Naive thymus-derived CD4-positive, alpha-beta T cell (primary cell): Measurements from ENCODE around the gene PALLD. TPM values are rescaled to one million over a fixed set of nuclear protein-coding genes. Genes with fewer than 3 reads are reported as not detected.
A peak's percentile ranks its signal among the peaks of the same experiment; 100 is the strongest.
"Not testable (repeated sequence)": the region's sequence is repeated elsewhere in the genome, so short reads cannot be mapped to it uniquely, and the experiment has no call there.

Experiments
- ATAC-seq: fragments of 150-1000 bp; cut with Tn5 transposase; 2 replicates; pipeline ENCODE4 v1.10.0; 2021; ENCODE audit warnings: mild to moderate bottlenecking, moderate library complexity
- CTCF ChIA-PET: fragments of 350-600 bp; sonication (Branson Sonifier 250); formaldehyde crosslinking; loops from one replicate; lab custom pipeline; 2021; ENCODE audit warnings: antibody characterized with exemption; lab: Charles Lee
- POLR2A ChIA-PET: fragments of 350-600 bp; sonication (Branson Sonifier 250); formaldehyde crosslinking; loops from one replicate; lab custom pipeline; 2021; ENCODE audit warnings: antibody characterized with exemption, inconsistent platforms; lab: Charles Lee
- DNase-seq, 9 donors: peaks; one replicate each; pipeline versions ENCODE4 v3.0.0 to v3.0.0-alpha.2; 2020 to 2022; ENCODE audit warnings: mixed read lengths in 1 of 9
- H3K27ac ChIP-seq: one replicate; pipeline ENCODE4 v1.7.0; 2013; ENCODE audit warnings: mild to moderate bottlenecking, low read depth, low read length, moderate library complexity
- H3K27me3 ChIP-seq, 2 donors: one replicate each; pipeline ENCODE4 v1.7.0; 2013; ENCODE audit warnings: low read length in 2 of 2, mild to moderate bottlenecking in 2 of 2, moderate library complexity in 2 of 2; ENCODE audit not compliant: control insufficient read depth in 2 of 2, insufficient read depth in 2 of 2
- H3K36me3 ChIP-seq, 3 experiments: 1 replicate in 2 of 3; 2 replicates in 1 of 3; pipeline ENCODE4 v1.7.0; 2013; ENCODE audit warnings: low read length in 3 of 3, mild to moderate bottlenecking in 3 of 3, moderate library complexity in 1 of 3; ENCODE audit not compliant: insufficient read depth in 3 of 3, control insufficient read depth in 2 of 3
- H3K4me1 ChIP-seq, 2 donors: one replicate each; pipeline ENCODE4 v1.7.0; 2013; ENCODE audit warnings: low read length in 2 of 2, mild to moderate bottlenecking in 2 of 2, moderate library complexity in 1 of 2; ENCODE audit not compliant: control insufficient read depth in 2 of 2, insufficient read depth in 2 of 2
- H3K4me3 ChIP-seq: 2 replicates; pipeline ENCODE4 v1.7.0; 2013; ENCODE audit warnings: mild to moderate bottlenecking, low read length
- H3K9me3 ChIP-seq, 3 experiments: 1 replicate in 2 of 3; 2 replicates in 1 of 3; pipeline ENCODE4 v1.7.0; 2013; ENCODE audit warnings: low read length in 3 of 3; ENCODE audit not compliant: control insufficient read depth in 2 of 3
- H3K27ac Mint-ChIP-seq, 9 donors: one replicate each; pipeline ENCODE4 v1.8.0; 2020 to 2022; ENCODE audit warnings: mixed read lengths in 9 of 9, mild to moderate bottlenecking in 8 of 9, moderate library complexity in 5 of 9, inconsistent platforms in 2 of 9
- H3K27me3 Mint-ChIP-seq, 5 donors: one replicate each; pipeline ENCODE4 v1.8.0; 2021 to 2022; ENCODE audit warnings: mixed read lengths in 5 of 5, mild to moderate bottlenecking in 1 of 5
- H3K36me3 Mint-ChIP-seq, 5 donors: one replicate each; pipeline ENCODE4 v1.8.0; 2020 to 2022; ENCODE audit warnings: mixed read lengths in 5 of 5, mild to moderate bottlenecking in 3 of 5, inconsistent platforms in 1 of 5
- H3K4me1 Mint-ChIP-seq, 7 donors: one replicate each; pipeline ENCODE4 v1.8.0; 2020 to 2022; ENCODE audit warnings: mixed read lengths in 7 of 7, mild to moderate bottlenecking in 3 of 7, inconsistent platforms in 1 of 7
- H3K4me3 Mint-ChIP-seq, 10 donors: one replicate each; pipeline ENCODE4 v1.8.0; 2020 to 2022; ENCODE audit warnings: mild to moderate bottlenecking in 10 of 10, mixed read lengths in 10 of 10, moderate library complexity in 6 of 10, inconsistent platforms in 2 of 10
- H3K9me3 Mint-ChIP-seq, 11 donors: one replicate each; pipeline ENCODE4 v1.8.0; 2020 to 2022; ENCODE audit warnings: mixed read lengths in 11 of 11, mild to moderate bottlenecking in 4 of 11, inconsistent platforms in 1 of 11, moderate library complexity in 1 of 11
- intact Hi-C, 2 donors: fragments of 100-400 bp; cut with micrococcal nuclease; formaldehyde crosslinking; loops; one replicate each; pipeline ENCODE4 v1.15.1; 2023
- polyA plus RNA-seq, 2 donors: library from polyadenylated mRNA; unstranded; fragments of 300-500 nt; fragmentation: Illumina TruSeq; gene quantifications; one replicate each; pipeline ENCODE4 v1.2.3, GENCODE V29; 2021
- total RNA-seq, 6 experiments: library from RNA in 5 of 6; stranded (reverse) in 5 of 6; gene quantifications; 1 replicate in 5 of 6; 2 replicates in 1 of 6; pipeline ENCODE4 v1.2.3 and lab custom pipeline; 2021 to 2026

The PALLD gene
- total and polyA plus RNA-seq, 7 experiments from 2014 or later, result 0.51 to 11.9 (median 0.76) TPM

DNA sequence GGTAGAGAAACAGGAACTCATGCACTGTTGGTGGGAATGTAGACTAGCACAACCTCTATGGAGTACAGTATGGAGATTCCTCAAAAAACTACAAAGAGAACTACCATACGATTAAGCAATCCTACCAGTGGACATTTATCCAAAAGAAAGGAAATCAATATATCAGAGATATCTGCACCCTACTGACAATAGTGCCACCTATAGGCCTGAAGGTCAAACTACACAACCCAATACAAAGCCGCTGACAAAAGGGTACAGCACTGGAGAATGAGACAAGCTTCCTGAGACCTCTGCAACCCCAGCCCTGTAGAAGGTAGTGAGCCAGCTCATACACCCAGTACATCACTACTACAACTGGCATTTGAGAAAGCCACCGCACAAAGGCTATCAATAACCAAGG is 446.1 kb downstream of the PALLD start:
- peaks cover 0 to 2% (median 0%) of the 10 kb centered on the region in 5 donors for H3K27me3 Mint-ChIP-seq

DNA sequence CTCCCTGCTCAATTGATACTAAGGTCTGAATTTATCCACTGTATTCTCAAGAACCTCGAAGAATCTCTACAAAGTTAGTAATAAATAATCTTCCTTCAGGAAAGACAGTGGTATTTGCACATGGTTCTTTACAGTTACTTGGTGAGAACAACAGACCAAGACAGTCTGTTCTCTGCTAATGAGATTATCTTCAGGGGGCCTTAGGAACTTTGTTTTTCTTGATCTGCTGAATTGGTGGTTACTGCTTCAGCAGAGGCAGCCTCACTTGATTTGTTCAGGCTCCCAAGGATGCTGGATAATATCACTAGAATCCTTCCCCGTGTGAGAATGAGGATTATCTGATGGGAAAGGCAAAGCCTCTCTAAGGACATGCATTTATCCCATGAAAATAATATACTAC is 448.4 kb downstream of the PALLD start:
- Histone ChIP-seq H3K4me1 (no peaks in the 10 kb centered on the region), H3K27me3 (no peaks in the 10 kb centered on the region), H3K9me3 (no peaks in the 10 kb centered on the region), H3K36me3 (no peaks in the 10 kb centered on the region), H3K27ac (no peak overlapping the region), H3K4me3 (no peak overlapping the region)
- Mint-ChIP-seq H3K4me1 (peaks cover 0 to 1% (median 0%) of the 10 kb centered on the region in 7 donors), H3K9me3 (peaks cover 6 to 34% (median 10%) of the 10 kb centered on the region in 11 donors), H3K27me3 (peaks cover 0 to 2% (median 0%) of the 10 kb centered on the region in 5 donors), H3K27ac (no peak overlapping the region), H3K36me3 (peaks cover 0 to 11% (median 5%) of the 10 kb centered on the region in 5 donors), H3K4me3 (no peak overlapping the region)
- ATAC-seq, result no peak
- POLR2A ChIA-PET, result no interaction called here
- CTCF ChIA-PET, result interaction anchor here (1.1 kb wide), 1 partner anchor 22 kb away, joined by 3 read pairs; no protein-coding TSS in a partner anchor
- intact Hi-C loops, result no loop called here
- DNase-seq, result no peak

More for the DNA sequence above, 446.1 kb downstream of the PALLD start:
- no peak overlapping the region for H3K27ac ChIP-seq
- H3K4me1 Mint-ChIP-seq, result peaks cover 0 to 1% (median 0%) of the 10 kb centered on the region in 7 donors
- ChIA-PET POLR2A (interaction anchor here (0.7 kb wide), 1 partner anchor 42 kb away, joined by 3 read pairs; no protein-coding TSS in a partner anchor), CTCF (interaction anchor here (0.7 kb wide), 1 partner anchor 1055 kb away, joined by 3 read pairs; no protein-coding TSS in a partner anchor)
- no peak overlapping the region for H3K4me3 ChIP-seq
- H3K4me3 Mint-ChIP-seq, result no peak overlapping the region
- DNase-seq, result no peak
- H3K4me1 ChIP-seq, result no peaks in the 10 kb centered on the region
- peak; percentile 45 for ATAC-seq
- no peaks in the 10 kb centered on the region for H3K36me3 ChIP-seq
- H3K9me3 Mint-ChIP-seq, result peaks cover 0 to 44% (median 22%) of the 10 kb centered on the region in 11 donors
- no peaks in the 10 kb centered on the region for H3K9me3 ChIP-seq
- no peak overlapping the region for H3K27ac Mint-ChIP-seq
- intact Hi-C loops, result no loop called here
- H3K27me3 ChIP-seq, result no peaks in the 10 kb centered on the region
- H3K36me3 Mint-ChIP-seq, result peaks cover 0 to 26% (median 16%) of the 10 kb centered on the region in 5 donors

DNA sequence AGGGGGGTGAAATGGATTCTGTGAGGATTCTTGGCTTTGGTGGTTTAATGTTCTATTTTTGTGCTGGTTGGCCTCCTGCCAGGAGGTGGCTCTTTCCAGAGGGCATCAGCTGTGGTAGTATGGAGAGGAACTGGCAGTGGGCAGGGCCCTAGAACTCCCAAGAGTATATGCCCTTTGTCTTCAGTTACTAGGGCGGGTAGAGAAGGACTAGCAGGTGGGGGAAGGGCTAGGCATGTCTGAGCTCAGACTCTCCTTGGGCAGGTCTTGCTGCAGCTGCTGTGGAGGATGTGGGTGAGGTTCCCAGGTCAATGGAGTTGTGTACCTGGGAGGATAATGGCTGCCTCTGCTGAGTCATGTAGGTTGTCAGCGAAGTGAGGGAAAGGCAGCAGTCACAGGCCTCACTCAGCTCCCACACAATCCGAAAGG is 456.0 kb downstream of the PALLD start:
- DNase-seq, H3K4me1 ChIP-seq, H3K27ac ChIP-seq, H3K27ac Mint-ChIP-seq, ATAC-seq, H3K27me3 ChIP-seq, H3K27me3 Mint-ChIP-seq, H3K4me3 ChIP-seq, H3K36me3 ChIP-seq, H3K4me1 Mint-ChIP-seq, H3K9me3 ChIP-seq, intact Hi-C loops, CTCF ChIA-PET, H3K4me3 Mint-ChIP-seq: not testable (repeated sequence)
- Mint-ChIP-seq H3K36me3 (peaks cover 0 to 13% (median 10%) of the 10 kb centered on the region in 5 donors), H3K9me3 (peaks cover 8 to 36% (median 15%) of the 10 kb centered on the region in 11 donors)
- POLR2A ChIA-PET, result interaction anchor here (0.7 to 1.0 kb wide), 2 partner anchors 526 to 590 kb away, joined by 3 read pairs; no protein-coding TSS in a partner anchor

DNA sequence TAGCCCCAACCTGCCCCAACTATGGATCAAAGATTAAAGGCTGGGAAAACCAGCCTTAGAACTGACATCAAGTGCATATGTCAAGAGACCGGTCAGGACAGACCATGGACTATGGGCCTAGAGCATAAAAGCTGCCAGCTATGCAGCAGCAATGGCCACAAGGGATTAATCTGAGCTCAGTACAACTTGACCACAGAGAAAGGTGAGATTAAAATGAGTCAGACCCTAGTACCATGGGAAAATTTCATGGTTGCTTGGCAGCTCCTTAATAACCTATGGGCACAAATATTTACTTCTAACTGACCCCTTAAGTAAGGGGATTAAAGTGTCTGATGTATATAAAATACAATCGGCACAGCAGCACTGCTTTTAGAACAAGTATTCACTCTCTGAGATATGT is 458.8 kb downstream of the PALLD start:
- Histone ChIP-seq H3K9me3 (no peaks in the 10 kb centered on the region), H3K27ac (no peak overlapping the region), H3K4me3 (no peak overlapping the region), H3K27me3 (no peaks in the 10 kb centered on the region), H3K36me3 (no peaks in the 10 kb centered on the region), H3K4me1 (no peaks in the 10 kb centered on the region)
- ChIA-PET POLR2A (no interaction called here), CTCF (no interaction called here)
- Mint-ChIP-seq H3K27ac (no peak overlapping the region), H3K36me3 (peaks cover 0 to 15% (median 13%) of the 10 kb centered on the region in 5 donors), H3K4me1 (no peaks in the 10 kb centered on the region), H3K9me3 (peaks cover 0 to 15% (median 6%) of the 10 kb centered on the region in 11 donors), H3K4me3 (no peak overlapping the region), H3K27me3 (peaks cover 0 to 5% (median 0%) of the 10 kb centered on the region in 5 donors)
- intact Hi-C loops, result no loop called here
- ATAC-seq (no peak), DNase-seq (no peak)

DNA sequence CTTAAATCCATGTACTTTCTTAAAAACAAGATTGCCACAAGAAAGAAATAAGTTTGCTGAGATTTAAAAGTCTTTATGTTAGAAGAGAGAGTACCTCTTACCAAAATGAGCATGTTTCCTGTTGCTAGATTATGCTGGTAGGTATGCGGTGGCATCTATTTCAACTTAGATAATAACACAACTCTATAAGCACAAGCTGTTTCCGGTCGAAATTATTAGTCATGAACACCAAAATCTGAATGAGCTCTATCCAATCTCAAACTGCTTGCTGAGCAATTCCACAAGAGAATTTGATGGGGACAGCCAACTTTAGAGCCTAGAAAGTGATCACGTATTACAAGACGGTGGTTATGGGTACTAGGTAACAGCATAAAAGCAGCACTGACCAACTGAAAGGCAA is 463.9 kb downstream of the PALLD start:
- no peak for DNase-seq
- CTCF ChIA-PET, result no interaction called here
- H3K27ac Mint-ChIP-seq, result no peak overlapping the region
- intact Hi-C loops, result no loop called here
- H3K9me3 Mint-ChIP-seq, result peaks cover 0 to 9% (median 5%) of the 10 kb centered on the region in 11 donors
- H3K36me3 Mint-ChIP-seq, result peaks cover 0 to 14% (median 12%) of the 10 kb centered on the region in 5 donors
- ATAC-seq, result no peak
- H3K27me3 Mint-ChIP-seq, result no peaks in the 10 kb centered on the region
- Histone ChIP-seq H3K36me3 (no peaks in the 10 kb centered on the region), H3K27ac (no peak overlapping the region), H3K9me3 (no peaks in the 10 kb centered on the region), H3K4me1 (no peaks in the 10 kb centered on the region), H3K27me3 (no peaks in the 10 kb centered on the region), H3K4me3 (no peak overlapping the region)
- H3K4me1 Mint-ChIP-seq, result peaks cover 0 to 1% (median 0%) of the 10 kb centered on the region in 7 donors
- POLR2A ChIA-PET, result no interaction called here
- no peak overlapping the region for H3K4me3 Mint-ChIP-seq

DNA sequence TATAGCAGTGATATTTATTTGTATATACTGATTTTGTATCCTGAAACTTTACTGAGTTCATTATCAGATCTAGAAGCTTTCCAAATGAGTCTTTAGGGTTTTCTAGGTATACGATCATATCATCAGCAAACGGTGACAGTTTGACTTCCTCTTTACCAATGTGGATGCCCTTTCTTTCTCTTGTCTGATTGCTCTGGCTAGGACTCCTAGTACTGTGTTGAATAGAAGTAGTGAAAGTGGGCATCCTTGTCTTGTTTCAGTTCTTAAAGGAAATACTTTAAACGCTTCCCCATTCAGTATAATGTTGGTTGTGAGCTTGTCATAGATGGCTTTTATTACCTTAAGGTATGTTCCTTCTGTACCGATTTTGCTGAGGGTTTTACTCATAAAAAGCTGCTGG is 475.7 kb downstream of the PALLD start:
- Histone ChIP-seq H3K36me3 (peaks cover 0 to 17% (median 3%) of the 10 kb centered on the region in 3 experiments), H3K27ac (no peak overlapping the region), H3K9me3 (peaks cover 0 to 48% (median 0%) of the 10 kb centered on the region in 3 experiments), H3K27me3 (no peaks in the 10 kb centered on the region), H3K4me1 (no peaks in the 10 kb centered on the region), H3K4me3 (no peak overlapping the region)
- Mint-ChIP-seq H3K36me3 (peaks cover 0 to 26% (median 16%) of the 10 kb centered on the region in 5 donors), H3K4me1 (peaks cover 0 to 4% (median 0%) of the 10 kb centered on the region in 7 donors), H3K27me3 (no peaks in the 10 kb centered on the region), H3K27ac (no peak overlapping the region), H3K4me3 (no peak overlapping the region), H3K9me3 (peaks cover 7 to 55% (median 29%) of the 10 kb centered on the region in 11 donors)
- POLR2A ChIA-PET, result no interaction called here
- intact Hi-C loops, result no loop called here
- DNase-seq (no peak), ATAC-seq (no peak)
- CTCF ChIA-PET, result no interaction called here
